Measurements from ENCODE around the gene STYK1. TPM values are rescaled to one million over a fixed set of nuclear protein-coding genes. Genes with fewer than 3 reads are reported as not detected.

STYK1 gene
- total and polyA plus RNA-seq, 9 of the 15 experiments (the other 6 are each of a cell fraction or from before 2014, with no cell fraction given), result 0.31 to 1.8 (median 0.64) TPM

- TF ChIP-seq CHD7 (IDR thresholded peaks at IDR 0.05; ENCODE audit: low read depth, low read length), result no peak
- TF ChIP-seq CSDE1 (IDR thresholded peaks at IDR 0.05), result no peak
- TF ChIP-seq EP400 (IDR thresholded peaks at IDR 0.05), result no peak
- TF ChIP-seq MBD1 (CRISPR knock-in tag; IDR thresholded peaks at IDR 0.05), result no peak
- TF ChIP-seq SP1 (CRISPR knock-in tag; IDR thresholded peaks at IDR 0.05), result no peak
- TF ChIP-seq MBD2 (IDR thresholded peaks at IDR 0.05; ENCODE audit: borderline replicate concordance, low read depth), result no peak
- TF ChIP-seq, protein P1, sequence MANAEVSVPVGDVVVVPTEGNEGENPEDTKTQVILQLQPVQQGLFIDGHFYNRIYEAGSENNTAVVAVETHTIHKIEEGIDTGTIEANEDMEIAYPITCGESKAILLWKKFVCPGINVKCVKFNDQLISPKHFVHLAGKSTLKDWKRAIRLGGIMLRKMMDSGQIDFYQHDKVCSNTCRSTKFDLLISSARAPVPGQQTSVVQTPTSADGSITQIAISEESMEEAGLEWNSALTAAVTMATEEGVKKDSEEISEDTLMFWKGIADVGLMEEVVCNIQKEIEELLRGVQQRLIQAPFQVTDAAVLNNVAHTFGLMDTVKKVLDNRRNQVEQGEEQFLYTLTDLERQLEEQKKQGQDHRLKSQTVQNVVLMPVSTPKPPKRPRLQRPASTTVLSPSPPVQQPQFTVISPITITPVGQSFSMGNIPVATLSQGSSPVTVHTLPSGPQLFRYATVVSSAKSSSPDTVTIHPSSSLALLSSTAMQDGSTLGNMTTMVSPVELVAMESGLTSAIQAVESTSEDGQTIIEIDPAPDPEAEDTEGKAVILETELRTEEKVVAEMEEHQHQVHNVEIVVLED (CRISPR knock-in tag; IDR thresholded peaks at IDR 0.05), result no peak
- no peak for TF ChIP-seq DLX4 (CRISPR knock-in tag; IDR thresholded peaks at IDR 0.05)
- TF ChIP-seq, protein P2, sequence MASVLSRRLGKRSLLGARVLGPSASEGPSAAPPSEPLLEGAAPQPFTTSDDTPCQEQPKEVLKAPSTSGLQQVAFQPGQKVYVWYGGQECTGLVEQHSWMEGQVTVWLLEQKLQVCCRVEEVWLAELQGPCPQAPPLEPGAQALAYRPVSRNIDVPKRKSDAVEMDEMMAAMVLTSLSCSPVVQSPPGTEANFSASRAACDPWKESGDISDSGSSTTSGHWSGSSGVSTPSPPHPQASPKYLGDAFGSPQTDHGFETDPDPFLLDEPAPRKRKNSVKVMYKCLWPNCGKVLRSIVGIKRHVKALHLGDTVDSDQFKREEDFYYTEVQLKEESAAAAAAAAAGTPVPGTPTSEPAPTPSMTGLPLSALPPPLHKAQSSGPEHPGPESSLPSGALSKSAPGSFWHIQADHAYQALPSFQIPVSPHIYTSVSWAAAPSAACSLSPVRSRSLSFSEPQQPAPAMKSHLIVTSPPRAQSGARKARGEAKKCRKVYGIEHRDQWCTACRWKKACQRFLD (CRISPR knock-in tag; IDR thresholded peaks at IDR 0.05), result no peak
- peak; percentile 5 for TF ChIP-seq TBP (optimal IDR thresholded peaks at IDR 0.05; ENCODE audit: low read depth, low read length)
These were observed 49.3 kb upstream of the STYK1 start, which contains the start of gene YBX3 (continued) for GRCh38 chr12:10722905-10723746.

All from K562 (cell line).